Measurements from ENCODE around the gene LRRC36.

The LRRC36 gene

GRCh38 chr16:67391424-67392300 lies 65.0 kb downstream of the LRRC36 start:
- no peak for DNase-seq

GRCh38 chr16:67392301-67393059 lies 65.9 kb downstream of the LRRC36 start:
- DNase-seq: no peak

GRCh38 chr16:67393111-67393787 lies 66.6 kb downstream of the LRRC36 start, which contains the start of gene TPPP3:
Gene TPPP3 (minus strand): TSS chr16:67393498. CDS start chr16:67391111, 2,387 bp downstream.
- peak; percentile 62 for DNase-seq

GRCh38 chr16:67393788-67394154 lies 67.2 kb downstream of the LRRC36 start:
- no peak for DNase-seq

GRCh38 chr16:67394155-67395104 lies 67.8 kb downstream of the LRRC36 start:
- no peak for DNase-seq

GRCh38 chr16:67395105-67395457 lies 68.5 kb downstream of the LRRC36 start:
- no peak for DNase-seq

GRCh38 chr16:67395458-67396158 lies 69.0 kb downstream of the LRRC36 start:
- DNase-seq: peak; percentile 73

- peak; percentile 82 for DNase-seq
These were observed 69.8 kb downstream of the LRRC36 start for GRCh38 chr16:67396159-67397035.

- DNase-seq: no peak
These were observed 70.6 kb downstream of the LRRC36 start for GRCh38 chr16:67397036-67397801.

GRCh38 chr16:67397812-67398545 lies 71.4 kb downstream of the LRRC36 start:
- no peak for DNase-seq

- DNase-seq: no peak
These were observed 72.1 kb downstream of the LRRC36 start for GRCh38 chr16:67398546-67399217.

- no peak for DNase-seq
These were observed 72.7 kb downstream of the LRRC36 start for GRCh38 chr16:67399218-67399733.

GRCh38 chr16:67399749-67400704 lies 73.4 kb downstream of the LRRC36 start:
- DNase-seq: peak; percentile 27

- DNase-seq: no peak
These were observed 74.3 kb downstream of the LRRC36 start for GRCh38 chr16:67400901-67401300.

GRCh38 chr16:67403976-67404555 lies 77.5 kb downstream of the LRRC36 start:
- DNase-seq: no peak

- no peak for DNase-seq
These were observed 78.2 kb downstream of the LRRC36 start for GRCh38 chr16:67404740-67405226.

Data from NCI-H524 treated with DMSO at 0.1 percent for 48 hours (cell line).